ENCODE data around the gene CAPN11. TPM values are rescaled to one million over a fixed set of nuclear protein-coding genes. Genes with fewer than 3 reads are reported as not detected.

Gene CAPN11
- total RNA-seq, 1 experiment from 2014 or later: not detected

DNA sequence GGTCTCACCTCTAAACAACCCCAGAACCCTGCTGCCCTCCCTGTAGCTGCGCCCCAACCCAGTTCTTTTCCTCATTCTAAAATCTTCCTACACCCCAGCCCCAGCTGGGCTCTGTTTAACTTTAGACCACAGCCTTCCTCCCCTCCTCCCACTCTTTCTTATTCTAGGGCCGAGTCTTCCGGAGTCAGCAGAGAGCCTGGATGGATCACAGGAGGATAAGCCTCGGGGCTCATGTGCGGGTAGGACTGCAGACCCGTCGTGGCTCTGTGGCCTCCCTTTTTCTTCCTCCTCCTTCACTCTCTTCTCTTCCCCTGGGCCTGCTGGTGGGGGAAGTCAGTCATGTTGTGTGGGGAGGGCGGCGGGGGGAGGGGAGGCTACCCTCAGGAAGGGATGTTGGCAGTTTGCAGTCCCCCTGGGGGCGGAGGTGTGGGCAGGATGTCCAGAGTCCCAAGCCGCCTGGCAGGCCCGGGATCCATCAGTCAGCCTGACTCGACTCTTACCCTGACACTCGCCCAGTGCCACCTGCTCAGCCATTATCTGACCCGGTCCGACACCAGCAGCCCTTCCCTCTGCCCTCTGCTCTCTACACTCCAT, 8.1 kb downstream of the CAPN11 start:
- POLR2A ChIA-PET: no interaction called here
- Histone ChIP-seq H3K4me1 (ENCODE audit: control insufficient read depth in 1 of 2, insufficient read depth in 2 of 2, low read length in 2 of 2) (peaks cover 0 to 6% of the 10 kb centered on the region in 2 experiments; a peak in 2 of 4 replicates), H2AFZ (ENCODE audit: low read depth, low read length, poor library complexity, severe bottlenecking) (no peak overlapping the region), H3K4me2 (ENCODE audit: low read length) (no peak overlapping the region), H3K79me2 (ENCODE audit: insufficient read depth, low read length) (no peaks in the 10 kb centered on the region), H3K27me3 (ENCODE audit: insufficient read depth, low read length) (peaks cover 12% of the 10 kb centered on the region), H3K9ac (ENCODE audit: low read length) (no peak overlapping the region), H3K36me3 (ENCODE audit: control insufficient read depth in 1 of 2, insufficient read depth in 2 of 2, low read length in 2 of 2) (no peaks in the 10 kb centered on the region), H3K9me3 (ENCODE audit: control insufficient read depth in 1 of 2, insufficient read depth in 1 of 2, low read depth in 1 of 2, low read length in 2 of 2) (no peaks in the 10 kb centered on the region), H4K20me1 (ENCODE audit: insufficient read depth) (no peaks in the 10 kb centered on the region), H3K27ac (ENCODE audit: low read depth, low read length) (no peak overlapping the region), H3K9me2 (ENCODE audit: insufficient read depth) (no peaks in the 10 kb centered on the region), H3K4me3 (replicated peaks in 1 of 2; ENCODE audit: low read depth in 1 of 2, low read length in 2 of 2) (no peak overlapping the region)
- intact Hi-C loops (cut with micrococcal nuclease): no loop called here
- no peak for ATAC-seq
- CTCF ChIA-PET: no interaction called here
- TF ChIP-seq CEBPB (IDR thresholded peaks at IDR 0.05; ENCODE audit: low read depth) (no peak), EZH2phosphoT487 (IDR thresholded peaks at IDR 0.05; ENCODE audit: borderline replicate concordance) (no peak), EZH2 (IDR thresholded peaks at IDR 0.05) (no peak), POLR2A (IDR thresholded peaks at IDR 0.05; ENCODE audit: borderline replicate concordance, extremely low read depth, insufficient read depth, insufficient read length) (no peak)
- no TSS peak for BruUV-seq (replicated peaks)
- no peak for DNase-seq (ENCODE audit: low read depth, low spot score)
- RAD21 ChIA-PET (ENCODE audit: low non-redundant PET in 1 of 2, low total read pairs in 2 of 2, uncharacterized antibody in 2 of 2, unreplicated experiment in 2 of 2): no interaction called here

DNA sequence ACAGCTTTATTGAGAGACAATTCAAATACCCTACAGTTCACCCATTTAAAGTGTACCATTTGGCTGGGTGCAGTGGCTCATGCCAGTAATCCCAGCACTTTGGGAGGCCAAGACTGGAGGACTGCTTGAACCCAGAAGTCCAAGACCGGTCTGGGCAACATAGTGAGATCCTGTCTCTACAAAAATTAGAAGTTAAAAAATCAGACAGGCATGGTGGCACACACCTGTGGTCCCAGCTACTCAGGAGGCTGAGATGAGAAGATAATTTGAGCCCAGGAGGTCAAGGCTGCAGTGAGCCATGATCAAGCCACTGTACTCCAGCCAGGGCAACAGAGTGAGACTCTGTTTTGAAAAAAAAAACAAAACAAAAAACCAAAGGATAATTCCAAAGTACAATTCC, 8.9 kb downstream of the CAPN11 start:
- H3K9ac ChIP-seq (ENCODE audit: low read length): no peak overlapping the region
- POLR2A ChIA-PET: no interaction called here
- CTCF ChIA-PET: interaction anchor here (0.6 kb wide), 1 partner anchor 16 kb away, joined by 3 read pairs; no protein-coding TSS in a partner anchor
- H3K4me2 ChIP-seq (ENCODE audit: low read length): no peak overlapping the region
- H3K79me2 ChIP-seq (ENCODE audit: insufficient read depth, low read length): no peaks in the 10 kb centered on the region
- intact Hi-C loops (cut with micrococcal nuclease): no loop called here
- RAD21 ChIA-PET (ENCODE audit: low non-redundant PET in 1 of 2, low total read pairs in 2 of 2, uncharacterized antibody in 2 of 2, unreplicated experiment in 2 of 2): no interaction called here
- peaks cover 12% of the 10 kb centered on the region for H3K27me3 ChIP-seq (ENCODE audit: insufficient read depth, low read length)
- H2AFZ ChIP-seq (ENCODE audit: low read depth, low read length, poor library complexity, severe bottlenecking): no peak overlapping the region
- no peaks in the 10 kb centered on the region for H4K20me1 ChIP-seq (ENCODE audit: insufficient read depth)
- no peak overlapping the region for H3K4me3 ChIP-seq (replicated peaks in 1 of 2; ENCODE audit: low read depth in 1 of 2, low read length in 2 of 2)
- peaks cover 0 to 5% of the 10 kb centered on the region in 2 experiments; a peak in 1 of 4 replicates for H3K4me1 ChIP-seq (ENCODE audit: control insufficient read depth in 1 of 2, insufficient read depth in 2 of 2, low read length in 2 of 2)
- no peaks in the 10 kb centered on the region for H3K9me3 ChIP-seq (ENCODE audit: control insufficient read depth in 1 of 2, insufficient read depth in 1 of 2, low read depth in 1 of 2, low read length in 2 of 2)
- no peak for DNase-seq (ENCODE audit: low read depth, low spot score)
- no peak overlapping the region for H3K27ac ChIP-seq (ENCODE audit: low read depth, low read length)
- H3K9me2 ChIP-seq (ENCODE audit: insufficient read depth): no peaks in the 10 kb centered on the region
- no TSS peak for BruUV-seq (replicated peaks)
- H3K36me3 ChIP-seq (ENCODE audit: control insufficient read depth in 1 of 2, insufficient read depth in 2 of 2, low read length in 2 of 2): no peaks in the 10 kb centered on the region
- no peak for ATAC-seq
- TF ChIP-seq ZNF274 (IDR thresholded peaks at IDR 0.05; ENCODE audit: low read depth, low read length) (no peak), EZH2phosphoT487 (IDR thresholded peaks at IDR 0.05; ENCODE audit: borderline replicate concordance) (no peak), TCF7L2 (IDR thresholded peaks at IDR 0.05; ENCODE audit: borderline replicate concordance, extremely low read depth, insufficient read depth, insufficient read length) (no peak), CEBPB (IDR thresholded peaks at IDR 0.05; ENCODE audit: low read depth) (no peak), ELF1 (IDR thresholded peaks at IDR 0.05; ENCODE audit: borderline replicate concordance, low read depth) (no peak), RAD21 (IDR thresholded peaks at IDR 0.05; ENCODE audit: low read depth) (no peak), SIN3A (IDR thresholded peaks at IDR 0.05; ENCODE audit: low read depth) (no peak), EGR1 (IDR thresholded peaks at IDR 0.05; ENCODE audit: low read depth) (no peak), CBX3 (IDR thresholded peaks at IDR 0.05; ENCODE audit: low read depth) (no peak), POLR2AphosphoS5 (IDR thresholded peaks at IDR 0.05; ENCODE audit: low read depth, low read length) (no peak), SRF (IDR thresholded peaks at IDR 0.05; ENCODE audit: low read depth) (no peak), POLR2A (IDR thresholded peaks at IDR 0.05; ENCODE audit: borderline replicate concordance, extremely low read depth, insufficient read depth, insufficient read length) (no peak)
- TF ChIP-seq, protein P1, sequence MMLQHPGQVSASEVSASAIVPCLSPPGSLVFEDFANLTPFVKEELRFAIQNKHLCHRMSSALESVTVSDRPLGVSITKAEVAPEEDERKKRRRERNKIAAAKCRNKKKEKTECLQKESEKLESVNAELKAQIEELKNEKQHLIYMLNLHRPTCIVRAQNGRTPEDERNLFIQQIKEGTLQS (IDR thresholded peaks at IDR 0.05): no peak
- TF ChIP-seq, protein P2, sequence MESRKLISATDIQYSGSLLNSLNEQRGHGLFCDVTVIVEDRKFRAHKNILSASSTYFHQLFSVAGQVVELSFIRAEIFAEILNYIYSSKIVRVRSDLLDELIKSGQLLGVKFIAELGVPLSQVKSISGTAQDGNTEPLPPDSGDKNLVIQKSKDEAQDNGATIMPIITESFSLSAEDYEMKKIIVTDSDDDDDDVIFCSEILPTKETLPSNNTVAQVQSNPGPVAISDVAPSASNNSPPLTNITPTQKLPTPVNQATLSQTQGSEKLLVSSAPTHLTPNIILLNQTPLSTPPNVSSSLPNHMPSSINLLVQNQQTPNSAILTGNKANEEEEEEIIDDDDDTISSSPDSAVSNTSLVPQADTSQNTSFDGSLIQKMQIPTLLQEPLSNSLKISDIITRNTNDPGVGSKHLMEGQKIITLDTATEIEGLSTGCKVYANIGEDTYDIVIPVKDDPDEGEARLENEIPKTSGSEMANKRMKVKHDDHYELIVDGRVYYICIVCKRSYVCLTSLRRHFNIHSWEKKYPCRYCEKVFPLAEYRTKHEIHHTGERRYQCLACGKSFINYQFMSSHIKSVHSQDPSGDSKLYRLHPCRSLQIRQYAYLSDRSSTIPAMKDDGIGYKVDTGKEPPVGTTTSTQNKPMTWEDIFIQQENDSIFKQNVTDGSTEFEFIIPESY (IDR thresholded peaks at IDR 0.05; ENCODE audit: extremely low read depth, insufficient replicate concordance, low read length): no peak
- TF ChIP-seq, protein P3, sequence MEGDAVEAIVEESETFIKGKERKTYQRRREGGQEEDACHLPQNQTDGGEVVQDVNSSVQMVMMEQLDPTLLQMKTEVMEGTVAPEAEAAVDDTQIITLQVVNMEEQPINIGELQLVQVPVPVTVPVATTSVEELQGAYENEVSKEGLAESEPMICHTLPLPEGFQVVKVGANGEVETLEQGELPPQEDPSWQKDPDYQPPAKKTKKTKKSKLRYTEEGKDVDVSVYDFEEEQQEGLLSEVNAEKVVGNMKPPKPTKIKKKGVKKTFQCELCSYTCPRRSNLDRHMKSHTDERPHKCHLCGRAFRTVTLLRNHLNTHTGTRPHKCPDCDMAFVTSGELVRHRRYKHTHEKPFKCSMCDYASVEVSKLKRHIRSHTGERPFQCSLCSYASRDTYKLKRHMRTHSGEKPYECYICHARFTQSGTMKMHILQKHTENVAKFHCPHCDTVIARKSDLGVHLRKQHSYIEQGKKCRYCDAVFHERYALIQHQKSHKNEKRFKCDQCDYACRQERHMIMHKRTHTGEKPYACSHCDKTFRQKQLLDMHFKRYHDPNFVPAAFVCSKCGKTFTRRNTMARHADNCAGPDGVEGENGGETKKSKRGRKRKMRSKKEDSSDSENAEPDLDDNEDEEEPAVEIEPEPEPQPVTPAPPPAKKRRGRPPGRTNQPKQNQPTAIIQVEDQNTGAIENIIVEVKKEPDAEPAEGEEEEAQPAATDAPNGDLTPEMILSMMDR (IDR thresholded peaks at IDR 0.05 in 2 of 3, conservative IDR thresholded peaks at IDR 0.05 in 1 of 3; ENCODE audit: borderline replicate concordance in 1 of 3, insufficient read depth in 1 of 3, low read depth in 2 of 3, low read length in 2 of 3): no peak

Data from HCT116 (cell line).